PC-3 (cell line): Measurements from ENCODE around the gene ZNF783. TPM values are rescaled to one million over a fixed set of nuclear protein-coding genes. Genes with fewer than 3 reads are reported as not detected.
"Not testable (repeated sequence)": the region's sequence is repeated elsewhere in the genome, so short reads cannot be mapped to it uniquely, and the experiment has no call there.

Source experiments
- ATAC-seq: fragments of 200-7000 bp; cut with Tn5 transposase; 2 replicates; pipeline ENCODE4 v1.9.1; 2020; ENCODE audit warnings: mild to moderate bottlenecking, moderate library complexity
- BruUV-seq: library from RNA; stranded (reverse); fragments of 400-500 nt; replicated peaks from 2 replicates; lab custom pipeline; 2021; lab: Mats Ljungman, UMichigan
- CTCF ChIA-PET: fragments of 300-600 bp; sonication (Branson Sonifier 250); formaldehyde crosslinking; loops from one replicate; lab custom pipeline; 2022; ENCODE audit warnings: antibody characterized with exemption; lab: Charles Lee
- POLR2A ChIA-PET: fragments of 300-600 bp; sonication (Branson Sonifier 250); formaldehyde crosslinking; loops from one replicate; lab custom pipeline; 2022; ENCODE audit warnings: antibody characterized with exemption; ENCODE audit not compliant: unreplicated experiment; lab: Charles Lee
- DNase-seq: peaks from one replicate; pipeline ENCODE4 v3.0.0-alpha.2; 2015
- H2AFZ ChIP-seq: fragments of 300-600 bp; sonication (generic); 2 replicates; pipeline ENCODE4 v1.6.0; 2016; ENCODE audit warnings: antibody characterized with exemption, low read length
- H3F3A ChIP-seq: fragments of 300-600 bp; sonication (generic); one replicate; pipeline ENCODE4 v1.6.0; 2017; ENCODE audit warnings: antibody characterized with exemption, low read length, control low read depth, mild to moderate bottlenecking; ENCODE audit not compliant: unreplicated experiment
- H3K27ac ChIP-seq: fragments of 300-600 bp; sonication (generic); 2 replicates; pipeline ENCODE4 v1.5.1; 2016; ENCODE audit warnings: mild to moderate bottlenecking, low read length
- H3K27me3 ChIP-seq: fragments of 300-600 bp; sonication (generic); 2 replicates; pipeline ENCODE4 v1.6.1; 2016; ENCODE audit warnings: low read length, mixed read lengths
- H3K36me3 ChIP-seq: fragments of 300-600 bp; sonication (generic); 2 replicates; pipeline ENCODE4 v1.6.1; 2016; ENCODE audit warnings: low read depth, mixed run types, low read length, mixed read lengths
- H3K4me1 ChIP-seq: fragments of 300-600 bp; sonication (generic); 2 replicates; pipeline ENCODE4 v1.5.1; 2016; ENCODE audit warnings: low read length; ENCODE audit not compliant: insufficient read depth
- H3K4me2 ChIP-seq: fragments of 300-600 bp; sonication (generic); 2 replicates; pipeline ENCODE4 v1.6.0; 2016; ENCODE audit warnings: low read length
- H3K4me3 ChIP-seq: fragments of 300-600 bp; sonication (generic); 2 replicates; pipeline ENCODE4 v1.5.1; 2016; ENCODE audit warnings: mild to moderate bottlenecking, low read length, mixed read lengths
- H3K79me2 ChIP-seq: fragments of 300-600 bp; sonication (generic); 2 replicates; pipeline ENCODE4 v1.6.1; 2017; ENCODE audit warnings: low read length, mixed read lengths
- H3K9ac ChIP-seq: fragments of 300-600 bp; sonication (generic); 2 replicates; pipeline ENCODE4 v1.6.0; 2016; ENCODE audit warnings: mild to moderate bottlenecking, low read length
- H3K9me2 ChIP-seq: fragments of 300-600 bp; sonication (generic); replicated peaks from 2 replicates; pipeline ENCODE4 v1.6.1; 2016; ENCODE audit warnings: mixed run types, low read length, mixed read lengths
- H3K9me3 ChIP-seq: fragments of 300-600 bp; sonication (generic); 2 replicates; pipeline ENCODE4 v1.6.1; 2016; ENCODE audit warnings: low read length, mixed read lengths
- H4K20me1 ChIP-seq: fragments of 300-600 bp; sonication (generic); 2 replicates; pipeline ENCODE4 v1.6.1; 2016; ENCODE audit warnings: low read length, mixed read lengths
- EZH2 ChIP-seq: fragments of 300-600 bp; sonication (generic); IDR thresholded peaks from one replicate; pipeline ENCODE4 v1.6.1; 2017; ENCODE audit warnings: antibody characterized with exemption, mild to moderate bottlenecking, low read length; ENCODE audit not compliant: unreplicated experiment
- EZH2phosphoT487 ChIP-seq: fragments of 300-600 bp; sonication (generic); IDR thresholded peaks from 2 replicates; pipeline ENCODE4 v1.6.1; 2018; ENCODE audit warnings: mild to moderate bottlenecking, antibody characterized with exemption, low read length, borderline replicate concordance
- intact Hi-C: fragments of 100-400 bp; cut with micrococcal nuclease; formaldehyde crosslinking; loops from 2 replicates; pipeline ENCODE4 v1.9.0; 2023
- total RNA-seq: library from RNA; depleted of rRNA; stranded (reverse); fragments of >200 nt; gene quantifications from 2 replicates; pipeline ENCODE4 v1.2.3, GENCODE V29; 2014
- TF ChIP-seq, protein P1 (sequence below): fragments of 300-600 bp; sonication (generic); conservative IDR thresholded peaks from 2 replicates; pipeline ENCODE4 v1.5.1; 2017; ENCODE audit warnings: antibody characterized with exemption, low read depth, mild to moderate bottlenecking, low read length

The ZNF783 gene
- total RNA-seq, 1 experiment from 2014 or later, result 6.9 TPM

- Histone ChIP-seq H3K4me1 (peaks cover 33% of the 10 kb centered on the region), H3K9me2 (no peaks in the 10 kb centered on the region), H3K9ac (no peak overlapping the region), H3K4me3 (no peak overlapping the region), H4K20me1 (no peaks in the 10 kb centered on the region), H3K79me2 (no peaks in the 10 kb centered on the region), H3K27me3 (no peaks in the 10 kb centered on the region), H3F3A (peaks cover 8% of the 10 kb centered on the region), H3K4me2 (0 out of 2 replicates have a peak overlapping the region, but pooled peaks have one; percentile 81), H2AFZ (no peak overlapping the region), H3K9me3 (no peaks in the 10 kb centered on the region), H3K36me3 (no peaks in the 10 kb centered on the region), H3K27ac (peak overlapping the region; percentile 98)
- intact Hi-C loops, result loop anchor here (2.0 kb wide), 1 partner anchor 88 kb away; no protein-coding TSS in a partner anchor
- POLR2A ChIA-PET, result no interaction called here
- TF ChIP-seq EZH2phosphoT487 (no peak), EZH2 (no peak)
- TF ChIP-seq, protein P1, sequence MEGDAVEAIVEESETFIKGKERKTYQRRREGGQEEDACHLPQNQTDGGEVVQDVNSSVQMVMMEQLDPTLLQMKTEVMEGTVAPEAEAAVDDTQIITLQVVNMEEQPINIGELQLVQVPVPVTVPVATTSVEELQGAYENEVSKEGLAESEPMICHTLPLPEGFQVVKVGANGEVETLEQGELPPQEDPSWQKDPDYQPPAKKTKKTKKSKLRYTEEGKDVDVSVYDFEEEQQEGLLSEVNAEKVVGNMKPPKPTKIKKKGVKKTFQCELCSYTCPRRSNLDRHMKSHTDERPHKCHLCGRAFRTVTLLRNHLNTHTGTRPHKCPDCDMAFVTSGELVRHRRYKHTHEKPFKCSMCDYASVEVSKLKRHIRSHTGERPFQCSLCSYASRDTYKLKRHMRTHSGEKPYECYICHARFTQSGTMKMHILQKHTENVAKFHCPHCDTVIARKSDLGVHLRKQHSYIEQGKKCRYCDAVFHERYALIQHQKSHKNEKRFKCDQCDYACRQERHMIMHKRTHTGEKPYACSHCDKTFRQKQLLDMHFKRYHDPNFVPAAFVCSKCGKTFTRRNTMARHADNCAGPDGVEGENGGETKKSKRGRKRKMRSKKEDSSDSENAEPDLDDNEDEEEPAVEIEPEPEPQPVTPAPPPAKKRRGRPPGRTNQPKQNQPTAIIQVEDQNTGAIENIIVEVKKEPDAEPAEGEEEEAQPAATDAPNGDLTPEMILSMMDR, result no peak
- BruUV-seq, result no TSS peak
- DNase-seq, result no peak
- CTCF ChIA-PET, result no interaction called here
- no peak for ATAC-seq
Measured at GRCh38 chr7:149232362-149232761, 29.6 kb upstream of the ZNF783 start.

GRCh38 chr7:149233655-149234204 is 28.3 kb upstream of the ZNF783 start:
- intact Hi-C loops, result loop anchor here (2.0 kb wide), 1 partner anchor 89 kb away; no protein-coding TSS in a partner anchor
- H3K27me3 ChIP-seq, BruUV-seq, H3K9me2 ChIP-seq, H3K4me3 ChIP-seq, H3F3A ChIP-seq, H3K36me3 ChIP-seq, H3K9me3 ChIP-seq, H3K79me2 ChIP-seq, H4K20me1 ChIP-seq: not testable (repeated sequence)
- peak overlapping the region; percentile 81 for H3K4me2 ChIP-seq
- peak overlapping the region; percentile 98 for H3K27ac ChIP-seq
- peak overlapping the region; percentile 81 for H3K9ac ChIP-seq
- ChIA-PET POLR2A (interaction anchor here (0.7 kb wide), 1 partner anchor 174 kb away, joined by 5 read pairs; no protein-coding TSS in a partner anchor), CTCF (interaction anchor here (0.5 to 1.2 kb wide), 5 partner anchors 28 to 538 kb away, joined by 3 to 12 read pairs (median 4); partner anchors contain the start of genes ZNF282 and ZNF783)
- DNase-seq, result peak; percentile 91
- H2AFZ ChIP-seq, result peak overlapping the region; percentile 72
- peak; percentile 74 for ATAC-seq
- peaks cover 45% of the 10 kb centered on the region for H3K4me1 ChIP-seq

GRCh38 chr7:149237502-149237901 is 24.5 kb upstream of the ZNF783 start:
- BruUV-seq, result no TSS peak
- Histone ChIP-seq H3K9me3 (peaks cover 4% of the 10 kb centered on the region; the same call in 1 of the 2 replicates), H3K9ac (peak overlapping the region; percentile 58), H3K79me2 (peaks cover 30% of the 10 kb centered on the region), H3K4me2 (peak overlapping the region; percentile 61), H3F3A (peaks cover 8% of the 10 kb centered on the region), H3K36me3 (peaks cover 8% of the 10 kb centered on the region), H3K9me2 (no peaks in the 10 kb centered on the region), H3K27ac (peak overlapping the region; percentile 92), H2AFZ (no peak overlapping the region), H4K20me1 (no peaks in the 10 kb centered on the region), H3K4me3 (0 out of 2 replicates have a peak overlapping the region, but pooled peaks have one; percentile 12), H3K4me1 (peaks cover 53% of the 10 kb centered on the region), H3K27me3 (no peaks in the 10 kb centered on the region)
- POLR2A ChIA-PET, result no interaction called here
- CTCF ChIA-PET, result no interaction called here
- TF ChIP-seq EZH2 (no peak), EZH2phosphoT487 (no peak)
- TF ChIP-seq, protein P1, result no peak
- ATAC-seq, result no peak
- intact Hi-C loops, result no loop called here
- no peak for DNase-seq
